Activated T-cell treated with anti-CD3 and anti-CD28 coated beads, Interleukin-2, amount 50 U/mL, for 72 hours (primary cell): Measurements from ENCODE around the gene STMN3. TPM values are rescaled to one million over a fixed set of nuclear protein-coding genes. Genes with fewer than 3 reads are reported as not detected.
"Not testable (repeated sequence)": the region's sequence is repeated elsewhere in the genome, so short reads cannot be mapped to it uniquely, and the experiment has no call there.

Experiments
- ATAC-seq, 2 donors: fragments of 150-1000 bp; cut with Tn5 transposase; replicated peaks in 1 of 2; 2 replicates each; pipeline ENCODE4 v1.10.0; 2021; ENCODE audit warnings: moderate library complexity in 2 of 2, mild to moderate bottlenecking in 1 of 2
- DNase-seq, 2 donors: peaks; one replicate each; pipeline ENCODE4 v3.0.0; 2021 to 2022; ENCODE audit warnings: mixed read lengths in 1 of 2
- H3K27ac Mint-ChIP-seq: one replicate; pipeline ENCODE4 v1.8.0; 2022; ENCODE audit warnings: mild to moderate bottlenecking, moderate library complexity, mixed read lengths
- H3K27me3 Mint-ChIP-seq: one replicate; pipeline ENCODE4 v1.8.0; 2022; ENCODE audit warnings: low read depth, mixed read lengths
- H3K36me3 Mint-ChIP-seq, 2 donors: one replicate each; pipeline ENCODE4 v1.8.0; 2022; ENCODE audit warnings: mixed read lengths in 2 of 2, mild to moderate bottlenecking in 1 of 2; ENCODE audit not compliant: insufficient read depth in 2 of 2
- H3K4me1 Mint-ChIP-seq: one replicate; pipeline ENCODE4 v1.8.0; 2022; ENCODE audit warnings: low read depth, mixed read lengths
- H3K4me3 Mint-ChIP-seq, 2 donors: one replicate each; pipeline ENCODE4 v1.8.0; 2022; ENCODE audit warnings: mild to moderate bottlenecking in 2 of 2, mixed read lengths in 2 of 2, moderate library complexity in 2 of 2
- H3K9me3 Mint-ChIP-seq, 2 donors: one replicate each; pipeline ENCODE4 v1.8.0; 2022; ENCODE audit warnings: mixed read lengths in 2 of 2
- total RNA-seq, 2 donors: library from RNA; stranded (reverse); gene quantifications; one replicate each; pipeline ENCODE4 v1.2.3, GENCODE V29; 2022

The STMN3 gene
- total RNA-seq, 2 donors from 2014 or later = 14.4 to 21.8 TPM

DNA sequence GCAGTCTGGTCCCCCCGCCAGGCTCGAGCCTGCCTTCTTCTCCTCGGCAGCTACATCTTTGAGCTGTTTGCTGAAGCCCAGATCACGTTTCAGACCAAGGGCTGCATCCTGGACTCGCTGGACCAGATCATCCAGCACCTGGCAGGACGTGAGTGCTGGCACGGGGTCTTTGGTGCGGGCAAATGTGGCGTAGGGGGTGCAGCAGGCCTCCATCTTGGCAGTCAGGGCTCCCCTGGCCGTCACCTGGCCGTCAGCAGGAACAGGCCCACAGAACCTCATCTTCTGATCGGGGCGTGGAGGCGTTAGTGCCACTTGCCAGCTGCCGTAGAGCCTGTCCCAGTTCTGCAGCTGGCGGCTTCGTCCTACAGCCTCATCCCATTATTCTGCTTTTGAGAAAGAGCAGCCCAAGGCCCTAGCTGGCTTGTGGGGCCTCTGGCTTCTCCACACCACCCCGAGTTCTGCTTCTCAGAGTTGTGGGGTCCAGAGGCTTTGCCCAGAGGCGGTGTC lies 26.6 kb upstream of the STMN3 start:
- no peak for ATAC-seq
- H3K27me3 Mint-ChIP-seq = no peaks in the 10 kb centered on the region
- DNase-seq = no peak
- H3K4me3 Mint-ChIP-seq = no peak overlapping the region
- H3K36me3 Mint-ChIP-seq = peaks cover 5 to 6% of the 10 kb centered on the region in 2 donors
- H3K27ac Mint-ChIP-seq = no peak overlapping the region
- no peaks in the 10 kb centered on the region for H3K9me3 Mint-ChIP-seq
- peaks cover under 1% of the 10 kb centered on the region for H3K4me1 Mint-ChIP-seq

DNA sequence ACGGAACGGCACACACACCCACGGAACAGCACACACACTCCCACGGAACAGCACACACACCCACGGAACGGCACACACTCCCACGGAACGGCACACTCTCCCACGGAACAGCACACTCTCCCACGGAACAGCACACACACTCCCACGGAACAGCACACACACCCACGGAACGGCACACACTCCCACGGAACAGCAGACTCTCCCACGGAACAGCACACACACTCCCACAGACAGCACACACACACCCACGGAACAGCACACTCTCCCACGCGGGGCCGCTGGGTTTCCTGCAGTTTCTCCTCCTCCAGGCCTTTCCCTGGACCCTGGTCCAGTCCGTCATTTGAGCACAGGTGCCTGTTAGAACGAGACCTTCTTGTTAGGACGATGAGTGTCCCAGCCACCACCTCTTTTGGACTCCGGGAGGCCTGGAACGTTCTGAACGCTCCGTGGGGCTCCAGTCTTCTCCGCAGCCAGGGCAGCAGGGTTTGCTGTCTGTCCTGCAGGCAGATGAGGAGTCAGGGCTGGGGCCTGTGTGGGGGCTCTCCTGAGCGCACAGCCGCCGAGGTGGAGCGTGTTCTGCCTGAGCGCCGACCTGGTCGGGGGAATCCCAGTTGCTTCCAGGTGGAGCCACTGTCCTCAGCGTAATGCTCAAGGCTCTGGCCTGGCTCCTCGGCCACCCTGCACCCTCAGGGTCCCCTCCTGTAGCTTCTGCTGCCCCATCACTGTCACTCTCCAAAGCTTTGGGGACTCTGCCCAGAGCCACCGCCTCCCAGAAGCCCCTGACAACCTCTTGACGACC lies 25.6 kb upstream of the STMN3 start:
- Mint-ChIP-seq H3K36me3 (peaks cover 5 to 6% of the 10 kb centered on the region in 2 donors), H3K9me3 (no peaks in the 10 kb centered on the region), H3K4me1 (no peaks in the 10 kb centered on the region), H3K27ac (peak overlapping the region; percentile 70), H3K27me3 (no peaks in the 10 kb centered on the region), H3K4me3 (no peak overlapping the region)
- no peak for ATAC-seq
- DNase-seq = no peak

DNA sequence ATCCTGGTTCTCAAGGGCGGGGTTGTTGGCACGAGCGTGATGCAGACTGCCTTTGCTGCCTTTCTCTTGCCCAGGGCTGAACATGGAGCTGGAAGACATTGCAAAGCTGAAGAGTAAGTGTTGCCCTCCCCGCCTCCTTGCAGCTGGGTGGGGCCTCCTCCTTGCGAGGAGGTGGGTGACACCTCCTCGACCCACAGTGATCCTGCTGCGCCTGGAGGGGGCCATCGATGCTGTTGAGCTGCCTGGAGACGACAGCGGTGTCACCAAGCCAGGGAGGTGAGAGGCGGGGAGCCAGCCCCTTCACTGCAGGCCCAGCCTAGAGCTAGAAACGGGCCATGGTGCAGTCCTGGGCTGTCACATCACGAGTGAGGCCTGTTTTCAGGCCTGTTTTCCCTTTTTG lies 24.8 kb upstream of the STMN3 start:
- H3K4me1 Mint-ChIP-seq = no peaks in the 10 kb centered on the region
- H3K36me3 Mint-ChIP-seq = peaks cover 6 to 7% of the 10 kb centered on the region in 2 donors
- no peaks in the 10 kb centered on the region for H3K27me3 Mint-ChIP-seq
- H3K4me3 Mint-ChIP-seq = no peak overlapping the region
- no peaks in the 10 kb centered on the region for H3K9me3 Mint-ChIP-seq
- no peak overlapping the region for H3K27ac Mint-ChIP-seq
- DNase-seq (no peak), ATAC-seq (no peak)

DNA sequence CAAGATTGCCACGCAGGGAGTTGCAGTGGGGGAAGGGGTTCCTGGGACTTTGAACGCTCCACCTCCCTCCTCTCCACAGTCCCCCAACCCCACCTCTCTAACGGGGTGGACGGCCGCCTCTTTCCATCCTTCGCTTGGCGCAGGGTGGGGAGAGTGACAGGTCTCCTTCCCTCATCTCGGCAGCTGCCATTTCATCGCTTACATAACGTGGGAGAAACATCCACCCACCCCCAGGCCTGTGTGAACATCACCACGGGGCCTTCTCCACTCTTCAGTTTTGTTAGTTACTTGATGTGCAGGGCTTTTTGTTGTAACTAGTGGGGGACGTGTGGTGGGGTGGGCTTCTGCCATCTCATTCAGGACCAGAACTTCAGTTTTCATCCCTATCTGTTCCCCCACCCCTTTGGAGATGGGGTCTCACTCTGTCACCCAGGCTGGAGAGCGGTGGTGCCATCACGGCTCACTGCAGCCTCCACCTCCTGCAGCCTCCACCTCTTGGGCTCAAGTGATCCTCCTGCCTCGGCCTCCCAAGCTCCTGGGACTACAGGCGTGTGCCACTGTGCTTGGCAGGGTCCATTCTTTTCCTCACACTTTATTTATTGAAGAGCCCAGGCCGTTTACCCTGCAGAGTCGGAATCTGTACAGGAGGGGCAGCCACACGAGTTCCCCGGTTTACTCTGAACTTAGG lies 22.6 kb upstream of the STMN3 start:
- H3K4me1 Mint-ChIP-seq = no peaks in the 10 kb centered on the region
- no peaks in the 10 kb centered on the region for H3K27me3 Mint-ChIP-seq
- H3K4me3 Mint-ChIP-seq = no peak overlapping the region
- H3K36me3 Mint-ChIP-seq = peaks cover 7 to 8% of the 10 kb centered on the region in 2 donors
- H3K9me3 Mint-ChIP-seq = no peaks in the 10 kb centered on the region
- no peak overlapping the region for H3K27ac Mint-ChIP-seq
- DNase-seq (no peak), ATAC-seq (no peak)

DNA sequence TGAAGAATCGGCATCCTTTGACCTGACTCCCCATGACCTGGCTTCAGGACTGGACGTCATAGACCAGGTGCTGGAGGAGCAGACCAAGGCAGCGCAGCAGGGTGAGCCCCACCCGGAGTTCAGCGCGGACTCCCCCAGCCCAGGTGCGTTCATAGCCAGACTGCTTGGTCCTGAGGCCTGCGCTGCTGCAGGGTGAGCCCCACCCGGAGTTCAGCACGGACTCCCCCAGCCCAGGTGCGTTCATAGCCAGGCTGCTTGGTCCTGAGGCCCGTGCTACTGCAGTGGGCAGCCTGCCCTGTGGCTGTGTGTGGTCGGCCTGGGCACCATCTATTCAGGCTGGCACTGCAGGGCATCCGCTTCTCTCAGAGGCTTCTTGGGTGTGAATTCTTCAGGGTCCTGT lies 20.7 kb upstream of the STMN3 start:
- H3K9me3 Mint-ChIP-seq = no peaks in the 10 kb centered on the region
- H3K27ac Mint-ChIP-seq = no peak overlapping the region
- DNase-seq = no peak
- H3K4me1 Mint-ChIP-seq = no peaks in the 10 kb centered on the region
- no peak overlapping the region for H3K4me3 Mint-ChIP-seq
- no peak for ATAC-seq
- no peaks in the 10 kb centered on the region for H3K27me3 Mint-ChIP-seq
- H3K36me3 Mint-ChIP-seq = peaks cover 8 to 12% of the 10 kb centered on the region in 2 donors

DNA sequence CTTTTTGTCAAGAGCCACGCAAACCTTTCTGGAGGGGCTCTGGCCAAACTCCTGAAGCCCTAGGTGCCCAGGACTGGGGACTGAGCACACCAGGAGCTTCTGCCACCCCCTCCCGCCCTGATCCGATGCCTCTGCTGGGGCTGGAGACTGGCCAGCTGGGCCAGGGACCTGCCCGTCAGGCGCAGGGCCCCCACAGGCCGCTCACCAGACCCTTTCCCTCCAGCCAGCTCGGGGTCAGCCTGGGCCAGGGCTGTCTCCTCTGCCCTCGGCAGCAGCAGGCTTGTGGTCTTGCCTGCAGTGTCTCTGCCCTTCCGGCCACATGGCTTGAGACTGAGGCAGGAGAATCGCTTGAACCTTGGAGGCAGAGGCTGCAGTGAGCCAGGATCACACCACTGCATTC lies 19.4 kb upstream of the STMN3 start:
- DNase-seq (no peak), ATAC-seq (no peak)
- Mint-ChIP-seq H3K9me3 (no peaks in the 10 kb centered on the region), H3K36me3 (peaks cover 3 to 14% of the 10 kb centered on the region in 2 donors), H3K27me3 (no peaks in the 10 kb centered on the region), H3K4me1 (no peaks in the 10 kb centered on the region), H3K27ac (no peak overlapping the region), H3K4me3 (no peak overlapping the region)

DNA sequence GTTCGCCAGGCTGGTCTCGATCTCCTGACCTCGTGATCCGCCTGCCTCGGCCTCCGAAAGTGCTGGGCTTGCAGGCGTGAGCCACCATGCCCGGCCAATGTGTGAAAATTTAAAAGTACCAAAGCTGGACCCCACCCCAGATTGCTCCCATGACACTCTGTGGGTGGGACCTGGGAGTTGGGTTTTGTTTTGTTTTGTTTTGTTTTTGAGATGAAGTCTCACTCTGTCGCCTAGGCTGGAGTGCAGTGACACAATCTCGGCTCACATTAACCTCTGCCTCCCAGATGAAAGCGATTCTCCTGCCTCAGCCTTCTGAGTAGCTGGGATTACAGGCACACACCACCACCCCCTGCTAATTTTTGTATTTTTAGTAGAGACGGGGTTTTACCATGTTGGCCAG lies 18.5 kb upstream of the STMN3 start:
- not testable (repeated sequence) for ATAC-seq, H3K27me3 Mint-ChIP-seq, H3K27ac Mint-ChIP-seq, H3K9me3 Mint-ChIP-seq, H3K4me1 Mint-ChIP-seq, DNase-seq, H3K4me3 Mint-ChIP-seq
- H3K36me3 Mint-ChIP-seq = peaks cover 3 to 15% of the 10 kb centered on the region in 2 donors

DNA sequence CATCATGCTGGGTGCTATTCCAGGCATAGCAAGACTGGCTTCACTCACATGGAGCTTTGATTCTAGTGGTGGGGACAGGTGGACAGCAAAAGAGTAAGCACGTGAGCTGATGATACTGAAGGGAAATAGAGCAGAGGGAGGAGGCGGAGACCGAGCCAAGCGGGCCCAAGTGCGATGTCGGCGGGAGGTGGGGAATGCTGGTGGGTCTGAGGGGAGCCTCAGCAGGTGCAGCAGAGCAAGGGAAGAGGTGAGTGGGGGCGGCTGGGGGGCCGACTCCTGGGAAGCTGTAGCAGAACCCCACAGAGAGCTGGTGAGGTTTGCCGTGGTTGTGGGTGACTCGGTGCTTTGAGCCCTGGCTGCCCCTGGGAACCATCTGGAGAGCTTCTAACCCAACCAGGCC lies 15.1 kb upstream of the STMN3 start:
- no peaks in the 10 kb centered on the region for H3K27me3 Mint-ChIP-seq
- H3K36me3 Mint-ChIP-seq = peaks cover 1 to 17% of the 10 kb centered on the region in 2 donors
- no peaks in the 10 kb centered on the region for H3K9me3 Mint-ChIP-seq
- no peak overlapping the region for H3K4me3 Mint-ChIP-seq
- no peaks in the 10 kb centered on the region for H3K4me1 Mint-ChIP-seq
- DNase-seq = no peak
- no peak for ATAC-seq
- H3K27ac Mint-ChIP-seq = no peak overlapping the region

DNA sequence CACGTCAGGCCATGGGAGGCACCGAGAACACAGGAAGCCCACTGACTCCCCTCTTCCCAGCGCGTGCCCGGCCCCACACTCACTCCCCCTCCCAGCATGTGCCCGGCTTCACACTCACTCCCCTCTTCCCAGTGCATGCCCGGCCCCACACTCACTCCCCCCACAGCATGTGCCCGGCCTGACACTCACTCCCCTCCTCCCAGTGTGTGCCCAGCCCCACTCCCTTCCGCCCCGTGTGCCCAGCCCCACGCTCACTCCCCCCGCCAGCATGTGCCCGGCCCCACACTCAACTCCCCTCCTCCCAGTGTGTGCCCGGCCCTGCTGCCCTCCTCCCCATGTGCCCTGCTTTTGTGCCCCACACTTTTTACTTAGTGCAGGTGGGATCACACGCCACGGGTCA lies 14.6 kb upstream of the STMN3 start:
- ATAC-seq (no peak), DNase-seq (no peak)
- Mint-ChIP-seq H3K4me1 (no peaks in the 10 kb centered on the region), H3K27me3 (no peaks in the 10 kb centered on the region), H3K9me3 (no peaks in the 10 kb centered on the region), H3K27ac (no peak overlapping the region), H3K36me3 (peaks cover 1 to 17% of the 10 kb centered on the region in 2 donors), H3K4me3 (no peak overlapping the region)

DNA sequence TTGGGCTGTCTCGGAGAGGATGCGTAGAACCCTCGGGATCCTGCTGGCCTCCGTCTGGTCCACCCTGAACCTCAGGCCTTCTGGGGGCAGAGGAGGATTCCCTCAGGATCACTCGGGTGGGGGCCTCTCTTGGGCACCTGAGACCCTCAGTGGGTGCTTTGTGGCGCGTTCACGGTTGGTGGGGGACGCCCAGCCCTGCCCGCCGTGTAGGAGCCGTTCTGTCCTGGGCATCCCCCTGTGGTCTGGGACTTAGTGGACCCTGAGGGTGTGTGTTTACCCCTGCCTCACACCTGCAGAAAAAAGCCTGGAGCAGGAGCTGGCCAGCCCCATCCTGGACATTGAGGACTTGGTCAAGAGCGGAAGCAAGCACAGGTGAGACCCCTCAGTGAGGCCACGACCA lies 12.5 kb upstream of the STMN3 start:
- DNase-seq (no peak), ATAC-seq (no peak)
- no peak overlapping the region for H3K4me3 Mint-ChIP-seq
- no peak overlapping the region for H3K27ac Mint-ChIP-seq
- peaks cover 0 to 14% of the 10 kb centered on the region in 2 donors for H3K36me3 Mint-ChIP-seq
- no peaks in the 10 kb centered on the region for H3K9me3 Mint-ChIP-seq
- no peaks in the 10 kb centered on the region for H3K27me3 Mint-ChIP-seq
- no peaks in the 10 kb centered on the region for H3K4me1 Mint-ChIP-seq

DNA sequence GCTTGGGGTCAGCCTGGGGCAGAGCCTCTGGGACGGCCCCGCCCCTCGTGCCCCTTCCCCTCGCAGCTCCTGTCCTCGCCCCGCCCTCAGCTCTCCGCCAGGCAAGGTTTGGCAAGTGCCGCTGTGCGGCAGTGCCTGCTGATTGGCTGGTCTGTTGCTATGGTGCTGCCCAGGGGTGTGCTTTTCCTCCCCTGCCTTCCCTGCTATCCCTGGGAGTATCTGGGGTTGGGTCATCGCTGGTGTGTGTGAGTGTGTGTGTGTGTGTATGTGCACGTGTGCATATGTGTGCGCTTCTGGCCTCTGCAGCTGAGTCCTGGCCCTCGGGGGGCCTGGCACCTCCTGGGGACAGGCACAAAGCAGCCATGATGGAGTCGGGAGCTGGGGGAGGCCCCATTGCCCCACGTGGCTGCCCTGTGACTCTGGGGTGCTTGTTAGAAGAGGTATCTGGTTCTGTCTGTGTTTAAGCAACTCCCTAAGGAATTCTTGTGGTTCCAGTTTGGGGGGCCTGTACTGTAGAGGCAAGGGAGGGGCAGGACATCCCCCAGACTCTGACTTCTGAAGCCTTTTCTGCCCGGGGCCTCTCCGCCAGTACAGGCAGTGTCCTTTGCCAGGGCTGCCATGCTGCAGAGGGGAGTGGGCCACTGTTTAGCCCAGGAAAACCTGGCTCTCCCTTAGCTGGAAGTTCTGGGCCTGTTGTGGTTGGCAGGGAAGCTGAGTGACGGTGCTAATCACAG lies 11.8 kb upstream of the STMN3 start:
- H3K27ac Mint-ChIP-seq = no peak overlapping the region
- peaks cover 5% of the 10 kb centered on the region for H3K4me1 Mint-ChIP-seq
- no peak overlapping the region for H3K4me3 Mint-ChIP-seq
- ATAC-seq (no peak), DNase-seq (no peak)
- no peaks in the 10 kb centered on the region for H3K9me3 Mint-ChIP-seq
- H3K36me3 Mint-ChIP-seq = peaks cover 0 to 11% of the 10 kb centered on the region in 2 donors
- H3K27me3 Mint-ChIP-seq = no peaks in the 10 kb centered on the region

DNA sequence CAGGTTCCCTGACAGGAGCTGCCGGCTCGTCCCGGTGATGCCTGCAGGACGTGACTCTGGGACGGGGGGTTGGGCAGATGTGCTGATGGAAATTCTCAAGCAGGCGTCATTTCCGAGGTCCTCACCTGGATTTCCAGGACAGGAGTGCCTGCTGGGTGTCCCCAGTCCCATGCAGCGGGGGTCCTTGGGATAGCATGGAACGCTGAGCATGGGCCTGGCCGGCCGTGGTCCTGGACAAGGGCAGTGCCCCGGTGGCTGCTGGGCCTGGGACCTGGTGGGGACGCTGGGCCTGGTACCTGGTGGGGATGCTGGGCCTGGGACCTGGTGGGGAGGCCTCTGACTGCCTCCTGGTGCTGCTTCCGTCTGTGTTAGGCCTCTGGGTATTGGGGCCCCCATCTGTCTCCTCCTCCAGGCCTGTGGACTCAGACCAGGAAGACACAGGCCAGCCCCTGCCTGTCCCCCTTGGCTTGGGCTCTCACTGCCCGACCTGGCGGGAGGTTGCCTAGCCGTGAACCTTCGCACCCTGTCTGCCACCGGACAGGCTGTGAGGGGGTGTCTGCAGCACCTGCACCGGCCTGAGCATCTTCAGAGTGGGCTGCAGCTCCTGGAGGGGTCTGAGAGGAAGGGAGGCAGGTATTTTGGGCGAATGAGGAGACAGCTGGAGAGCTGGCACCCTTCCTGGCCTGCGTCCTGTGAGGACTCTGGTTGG lies 11.1 kb upstream of the STMN3 start:
- Mint-ChIP-seq H3K4me1 (peaks cover 12% of the 10 kb centered on the region), H3K27me3 (no peaks in the 10 kb centered on the region), H3K27ac (no peak overlapping the region), H3K36me3 (peaks cover 0 to 11% of the 10 kb centered on the region in 2 donors), H3K9me3 (no peaks in the 10 kb centered on the region), H3K4me3 (no peak overlapping the region)
- no peak for DNase-seq
- ATAC-seq = no peak
